Retinal pigment epithelial cell (primary cell): ENCODE results near the gene CSNK2A3.
A peak's percentile ranks its signal among the peaks of the same experiment; 100 is the strongest.

Experiments
- DNase-seq: peaks from one replicate; pipeline ENCODE4 v3.0.0-alpha.2; 2010; ENCODE audit warnings: low read depth
- H3K4me3 ChIP-seq: 2 replicates; pipeline ENCODE4 v1.5.1; 2011; ENCODE audit warnings: mild to moderate bottlenecking, low read length, control low read depth, moderate library complexity
- CTCF ChIP-seq: conservative IDR thresholded peaks from 2 replicates; pipeline ENCODE4 v1.5.1; 2011; ENCODE audit warnings: low read depth, low read length, control low read depth, inconsistent platforms

Gene CSNK2A3

DNA sequence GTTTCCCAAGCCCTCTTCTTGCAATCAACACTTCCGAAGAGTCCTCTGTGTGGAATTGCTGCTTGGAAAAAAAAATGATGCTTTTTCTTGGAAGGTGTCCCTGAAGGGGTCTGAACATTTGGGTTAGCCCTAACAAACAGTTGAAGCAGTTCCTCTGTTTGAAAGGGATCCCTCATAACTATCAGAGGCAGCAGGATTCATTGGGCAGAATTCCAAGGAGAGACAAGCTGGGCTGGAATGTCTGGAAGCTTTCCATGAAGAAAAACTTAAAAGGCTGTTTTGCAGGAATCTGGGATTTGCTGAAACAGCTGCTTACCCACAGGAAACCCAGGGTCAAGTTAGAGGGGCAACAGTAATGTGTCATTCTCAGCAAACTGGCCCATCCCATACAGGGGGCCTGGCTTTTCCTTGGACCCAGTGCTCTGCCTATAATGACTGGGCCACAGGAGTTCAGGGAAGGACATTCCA, 3.1 kb downstream of the CSNK2A3 start:
- peak; percentile 33 for DNase-seq
- no peak for TF ChIP-seq CTCF
- no peak overlapping the region for H3K4me3 ChIP-seq

DNA sequence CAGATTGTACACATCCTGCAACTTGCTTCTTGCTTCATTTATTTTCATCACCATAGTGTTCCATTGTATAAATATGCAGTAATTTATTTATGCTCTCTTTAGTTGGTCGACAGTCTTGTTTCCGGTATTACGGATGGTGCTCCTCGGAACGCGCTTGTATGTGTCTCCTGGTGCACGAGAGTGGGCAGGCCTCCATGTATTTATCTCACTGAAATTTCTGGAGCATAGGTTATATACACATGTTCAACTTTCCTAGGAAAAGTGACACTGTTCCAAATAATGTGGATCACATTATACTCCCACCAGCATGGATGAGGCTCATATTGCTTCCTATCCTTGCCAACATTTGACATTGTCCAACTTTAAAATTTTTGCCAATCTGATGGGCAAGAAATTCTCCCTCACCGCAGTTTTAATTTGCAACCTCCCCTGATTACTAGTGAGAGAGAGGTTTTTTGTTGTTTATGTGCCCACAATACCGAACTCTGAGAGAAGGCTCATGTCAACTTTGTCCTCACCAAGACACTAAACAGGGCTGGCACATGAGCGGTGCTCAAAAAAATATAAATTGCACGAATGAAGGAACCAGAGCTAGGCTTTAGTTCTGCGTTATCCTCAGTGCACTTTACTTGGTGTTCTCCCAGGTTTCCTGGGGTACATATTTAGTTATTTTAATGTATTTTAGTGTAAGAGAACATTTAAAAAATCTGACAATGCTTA, 3.8 kb downstream of the CSNK2A3 start:
- TF ChIP-seq CTCF = no peak
- H3K4me3 ChIP-seq = no peak overlapping the region
- no peak for DNase-seq

GRCh38 chr11:11348303-11348702, 4.7 kb downstream of the CSNK2A3 start:
- DNase-seq = no peak
- TF ChIP-seq CTCF = no peak
- H3K4me3 ChIP-seq = no peak overlapping the region

DNA sequence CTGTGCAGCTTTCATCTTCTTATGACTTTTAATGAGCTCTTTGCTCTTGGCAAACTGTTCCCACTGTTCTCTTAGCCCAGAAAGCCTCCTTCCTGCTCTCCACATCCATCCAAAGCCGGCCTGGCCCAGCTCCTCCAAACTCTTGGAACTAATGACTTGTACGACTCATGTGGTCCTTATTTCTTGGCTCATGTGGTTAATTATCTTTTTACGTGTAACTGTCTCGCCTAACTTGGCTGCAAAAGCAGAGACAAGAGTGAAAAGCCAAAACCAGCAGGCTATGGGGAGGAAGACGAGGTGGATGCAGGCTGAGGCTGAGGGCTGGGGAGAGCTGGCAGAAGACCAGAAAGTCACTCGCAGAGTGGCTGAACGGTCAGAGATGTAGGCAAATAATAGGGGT, 5.5 kb downstream of the CSNK2A3 start:
- TF ChIP-seq CTCF = no peak
- H3K4me3 ChIP-seq = no peak overlapping the region
- DNase-seq = no peak

- DNase-seq = no peak
- no peak for TF ChIP-seq CTCF
- no peak overlapping the region for H3K4me3 ChIP-seq
Measured at GRCh38 chr11:11346303-11346702, 6.7 kb downstream of the CSNK2A3 start.

GRCh38 chr11:11345099-11345498, 8.0 kb downstream of the CSNK2A3 start:
- DNase-seq = no peak
- no peak for TF ChIP-seq CTCF

DNA sequence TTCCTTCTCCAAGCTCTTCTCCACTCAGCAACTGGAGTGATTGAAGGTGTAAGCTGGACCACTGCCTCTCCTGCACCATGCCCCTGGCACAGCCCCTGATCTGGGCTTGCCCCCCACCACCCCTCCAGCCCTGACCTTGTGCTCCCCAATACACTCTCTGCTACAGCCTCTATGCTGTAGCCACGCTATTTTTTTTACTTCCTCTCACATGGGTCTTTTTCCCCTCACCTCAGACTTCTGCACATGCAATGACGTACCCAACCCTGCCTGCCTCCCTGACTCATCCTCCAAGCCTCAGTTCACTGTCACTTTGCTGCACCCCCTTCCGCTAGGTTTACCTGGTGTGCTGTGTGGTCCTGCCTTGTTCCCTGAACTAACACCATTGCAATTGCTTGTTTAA, 9.0 kb downstream of the CSNK2A3 start:
- DNase-seq = no peak
- no peak for TF ChIP-seq CTCF

More at GRCh38 chr11:11345099-11345498, 8.0 kb downstream of the CSNK2A3 start:
- H3K4me3 ChIP-seq = no peak overlapping the region

More for the DNA sequence above, 9.0 kb downstream of the CSNK2A3 start:
- H3K4me3 ChIP-seq = no peak overlapping the region
